ENCODE data around the gene EIF2S2. TPM values are rescaled to one million over a fixed set of nuclear protein-coding genes. Genes with fewer than 3 reads are reported as not detected.
A peak's percentile ranks its signal among the peaks of the same experiment; 100 is the strongest.

EIF2S2 gene
- total RNA-seq, 5 donors from 2014 or later (not counting 1 experiment from before 2014, with no cell fraction given) = 20.6 to 54.7 (median 48.9) TPM

- H3K27ac Mint-ChIP-seq = no peak overlapping the region
- Histone ChIP-seq H3K9me3 (no peaks in the 10 kb centered on the region), H3K4me1 (ENCODE audit: control insufficient read depth in 1 of 2, extremely low read depth in 1 of 2, insufficient read depth in 2 of 2, low read length in 2 of 2) (peaks cover 0 to 11% of the 10 kb centered on the region in 2 experiments), H3K27me3 (replicated peaks in 1 of 2; ENCODE audit: control insufficient read depth in 2 of 2, extremely low read depth in 1 of 2, insufficient read depth in 2 of 2, low read length in 1 of 2) (no peaks in the 10 kb centered on the region), H3K36me3 (ENCODE audit: control insufficient read depth in 2 of 2, extremely low read depth in 1 of 2, insufficient read depth in 1 of 2, low read length in 1 of 2) (peaks cover 24 to 50% of the 10 kb centered on the region in 2 donors), H3K27ac (ENCODE audit: low read length) (no peak overlapping the region), H3K4me3 (ENCODE audit: control insufficient read depth in 1 of 2, extremely low read depth in 1 of 2, low read length in 1 of 2) (no peak overlapping the region)
- no peaks in the 10 kb centered on the region for H3K9me3 Mint-ChIP-seq
- H3K4me3 Mint-ChIP-seq = no peak overlapping the region
- DNase-seq = no peak
- ATAC-seq (replicated peaks in 1 of 4) = no peak
- H3K36me3 Mint-ChIP-seq = peaks cover 22% of the 10 kb centered on the region
- ChIA-PET POLR2A (interaction anchor here in 1 of 2 donors (0.6 kb wide), 1 partner anchor 206 kb away, joined by 8 read pairs; no protein-coding TSS in a partner anchor), CTCF (interaction anchor here in 1 of 2 donors (0.9 to 1.1 kb wide), 2 partner anchors 20 to 23 kb away, joined by 3 to 6 read pairs; no protein-coding TSS in a partner anchor)
- no peaks in the 10 kb centered on the region for H3K27me3 Mint-ChIP-seq
- peaks cover 24 to 32% (median 26%) of the 10 kb centered on the region in 3 donors for H3K4me1 Mint-ChIP-seq
- WGBS (ENCODE audit: insufficient coverage) = 100% methylated on average over 6 of the region's 8 CpGs
Measured at GRCh38 chr20:34072076-34072475, 40.0 kb downstream of the EIF2S2 start.

- H3K27ac ChIP-seq (ENCODE audit: low read length) = no peak overlapping the region
- ChIA-PET CTCF (interaction anchor here in 1 of 2 donors (0.7 kb wide), 1 partner anchor 45 kb away, joined by 3 read pairs; no protein-coding TSS in a partner anchor), POLR2A (interaction anchor here in 1 of 2 donors (0.7 kb wide), 1 partner anchor 17 kb away, joined by 3 read pairs; no protein-coding TSS in a partner anchor)
- Mint-ChIP-seq H3K36me3 (peaks cover 14% of the 10 kb centered on the region), H3K27me3 (no peaks in the 10 kb centered on the region), H3K9me3 (no peaks in the 10 kb centered on the region), H3K4me3 (no peak overlapping the region), H3K27ac (no peak overlapping the region), H3K4me1 (peaks cover 25 to 36% (median 31%) of the 10 kb centered on the region in 3 donors)
- no peak overlapping the region for H3K4me3 ChIP-seq (ENCODE audit: control insufficient read depth in 1 of 2, extremely low read depth in 1 of 2, low read length in 1 of 2)
- peaks cover 0 to 11% of the 10 kb centered on the region in 2 experiments for H3K4me1 ChIP-seq (ENCODE audit: control insufficient read depth in 1 of 2, extremely low read depth in 1 of 2, insufficient read depth in 2 of 2, low read length in 2 of 2)
- peaks cover 16 to 39% of the 10 kb centered on the region in 2 donors for H3K36me3 ChIP-seq (ENCODE audit: control insufficient read depth in 2 of 2, extremely low read depth in 1 of 2, insufficient read depth in 1 of 2, low read length in 1 of 2)
- no peak for DNase-seq
- no peaks in the 10 kb centered on the region for H3K27me3 ChIP-seq (replicated peaks in 1 of 2; ENCODE audit: control insufficient read depth in 2 of 2, extremely low read depth in 1 of 2, insufficient read depth in 2 of 2, low read length in 1 of 2)
- 87% methylated on average over 7 of the region's 8 CpGs for WGBS (ENCODE audit: insufficient coverage)
- H3K9me3 ChIP-seq = no peaks in the 10 kb centered on the region
- no peak for ATAC-seq (replicated peaks in 1 of 4)
Measured at GRCh38 chr20:34070859-34071258, 41.2 kb downstream of the EIF2S2 start.

- Mint-ChIP-seq H3K4me1 (peaks cover 31 to 43% (median 36%) of the 10 kb centered on the region in 3 donors), H3K27ac (peak overlapping the region in 1 of 2 donors; percentile 22), H3K27me3 (no peaks in the 10 kb centered on the region), H3K9me3 (no peaks in the 10 kb centered on the region), H3K4me3 (no peak overlapping the region), H3K36me3 (peaks cover 11% of the 10 kb centered on the region)
- Histone ChIP-seq H3K36me3 (ENCODE audit: control insufficient read depth in 2 of 2, extremely low read depth in 1 of 2, insufficient read depth in 1 of 2, low read length in 1 of 2) (peaks cover 12 to 38% of the 10 kb centered on the region in 2 donors), H3K27ac (ENCODE audit: low read length) (no peak overlapping the region), H3K4me1 (ENCODE audit: control insufficient read depth in 1 of 2, extremely low read depth in 1 of 2, insufficient read depth in 2 of 2, low read length in 2 of 2) (peaks cover 0 to 11% of the 10 kb centered on the region in 2 experiments), H3K9me3 (no peaks in the 10 kb centered on the region), H3K4me3 (ENCODE audit: control insufficient read depth in 1 of 2, extremely low read depth in 1 of 2, low read length in 1 of 2) (no peak overlapping the region), H3K27me3 (replicated peaks in 1 of 2; ENCODE audit: control insufficient read depth in 2 of 2, extremely low read depth in 1 of 2, insufficient read depth in 2 of 2, low read length in 1 of 2) (no peaks in the 10 kb centered on the region)
- CTCF ChIA-PET = interaction anchor here (0.5 to 1.5 kb wide), 5 partner anchors 10 to 137 kb away, joined by 3 to 5 read pairs (median 4); no protein-coding TSS in a partner anchor
- POLR2A ChIA-PET = no interaction called here
- DNase-seq (no peak), ATAC-seq (replicated peaks in 1 of 4) (no peak)
- WGBS (ENCODE audit: insufficient coverage) = no CpG with 5 or more reads among the region's 3 CpGs
Measured at GRCh38 chr20:34070079-34070439, 42.0 kb downstream of the EIF2S2 start.

GRCh38 chr20:34069341-34070078 is 42.5 kb downstream of the EIF2S2 start:
- Histone ChIP-seq H3K27me3 (replicated peaks in 1 of 2; ENCODE audit: control insufficient read depth in 2 of 2, extremely low read depth in 1 of 2, insufficient read depth in 2 of 2, low read length in 1 of 2) (no peaks in the 10 kb centered on the region), H3K4me1 (ENCODE audit: control insufficient read depth in 1 of 2, extremely low read depth in 1 of 2, insufficient read depth in 2 of 2, low read length in 2 of 2) (peaks cover 0 to 11% of the 10 kb centered on the region in 2 experiments), H3K36me3 (ENCODE audit: control insufficient read depth in 2 of 2, extremely low read depth in 1 of 2, insufficient read depth in 1 of 2, low read length in 1 of 2) (peaks cover 12 to 33% of the 10 kb centered on the region in 2 donors), H3K9me3 (no peaks in the 10 kb centered on the region), H3K4me3 (ENCODE audit: control insufficient read depth in 1 of 2, extremely low read depth in 1 of 2, low read length in 1 of 2) (no peak overlapping the region), H3K27ac (ENCODE audit: low read length) (no peak overlapping the region)
- Mint-ChIP-seq H3K27ac (peak overlapping the region in 1 of 2 donors; percentile 42), H3K36me3 (peaks cover 11% of the 10 kb centered on the region), H3K4me3 (no peak overlapping the region), H3K27me3 (no peaks in the 10 kb centered on the region), H3K9me3 (no peaks in the 10 kb centered on the region), H3K4me1 (peaks cover 31 to 49% (median 40%) of the 10 kb centered on the region in 3 donors)
- ChIA-PET POLR2A (no interaction called here), CTCF (interaction anchor here (0.7 to 2.4 kb wide), 9 partner anchors 9 to 156 kb away, joined by 3 to 8 read pairs (median 4); partner anchors contain the start of gene EIF2S2 (in 1 of the 2))
- DNase-seq (peak; percentile 12 to 77 (median 42)), ATAC-seq (replicated peaks in 1 of 4) (peak; percentile 83 to 91 (median 89))
- 29% methylated on average over 4 of the region's 7 CpGs for WGBS (ENCODE audit: insufficient coverage)

GRCh38 chr20:34068001-34068400 is 44.0 kb downstream of the EIF2S2 start:
- WGBS (ENCODE audit: insufficient coverage) = 100% methylated on average over 1 of the region's 1 CpG
- Histone ChIP-seq H3K9me3 (no peaks in the 10 kb centered on the region), H3K27ac (ENCODE audit: low read length) (peak overlapping the region; percentile 0), H3K27me3 (replicated peaks in 1 of 2; ENCODE audit: control insufficient read depth in 2 of 2, extremely low read depth in 1 of 2, insufficient read depth in 2 of 2, low read length in 1 of 2) (no peaks in the 10 kb centered on the region), H3K4me3 (ENCODE audit: control insufficient read depth in 1 of 2, extremely low read depth in 1 of 2, low read length in 1 of 2) (no peak overlapping the region), H3K36me3 (ENCODE audit: control insufficient read depth in 2 of 2, extremely low read depth in 1 of 2, insufficient read depth in 1 of 2, low read length in 1 of 2) (peaks cover 4 to 23% of the 10 kb centered on the region in 2 donors), H3K4me1 (ENCODE audit: control insufficient read depth in 1 of 2, extremely low read depth in 1 of 2, insufficient read depth in 2 of 2, low read length in 2 of 2) (peaks cover 0 to 11% of the 10 kb centered on the region in 2 experiments)
- Mint-ChIP-seq H3K4me1 (peaks cover 31 to 60% (median 53%) of the 10 kb centered on the region in 3 donors), H3K9me3 (no peaks in the 10 kb centered on the region), H3K36me3 (peaks cover 5% of the 10 kb centered on the region), H3K27me3 (no peaks in the 10 kb centered on the region), H3K4me3 (no peak overlapping the region), H3K27ac (peak overlapping the region; percentile 42 to 85)
- CTCF ChIA-PET = interaction anchor here (0.6 to 2.4 kb wide), 4 partner anchors 44 to 154 kb away, joined by 3 to 8 read pairs (median 3); partner anchors contain the start of gene EIF2S2 (in 1 of the 2)
- ATAC-seq (replicated peaks in 1 of 4) (no peak), DNase-seq (no peak)
- POLR2A ChIA-PET = no interaction called here

GRCh38 chr20:34066476-34067090 is 45.5 kb downstream of the EIF2S2 start:
- Histone ChIP-seq H3K4me1 (ENCODE audit: control insufficient read depth in 1 of 2, extremely low read depth in 1 of 2, insufficient read depth in 2 of 2, low read length in 2 of 2) (peaks cover 0 to 11% of the 10 kb centered on the region in 2 experiments), H3K27me3 (replicated peaks in 1 of 2; ENCODE audit: control insufficient read depth in 2 of 2, extremely low read depth in 1 of 2, insufficient read depth in 2 of 2, low read length in 1 of 2) (no peaks in the 10 kb centered on the region), H3K9me3 (no peaks in the 10 kb centered on the region), H3K27ac (ENCODE audit: low read length) (no peak overlapping the region), H3K4me3 (ENCODE audit: control insufficient read depth in 1 of 2, extremely low read depth in 1 of 2, low read length in 1 of 2) (no peak overlapping the region), H3K36me3 (ENCODE audit: control insufficient read depth in 2 of 2, extremely low read depth in 1 of 2, insufficient read depth in 1 of 2, low read length in 1 of 2) (peaks cover 0 to 14% of the 10 kb centered on the region in 2 donors)
- ATAC-seq (replicated peaks in 1 of 4) = no peak
- Mint-ChIP-seq H3K27me3 (no peaks in the 10 kb centered on the region), H3K4me1 (peaks cover 41 to 71% (median 66%) of the 10 kb centered on the region in 3 donors), H3K9me3 (no peaks in the 10 kb centered on the region), H3K4me3 (no peak overlapping the region), H3K27ac (peak overlapping the region in 1 of 2 donors; percentile 42), H3K36me3 (no peaks in the 10 kb centered on the region)
- no peak for DNase-seq
- CTCF ChIA-PET = no interaction called here
- POLR2A ChIA-PET = no interaction called here
- 100% methylated on average over 1 of the region's 3 CpGs for WGBS (ENCODE audit: insufficient coverage)
